GM18517 (cell line): Measurements from ENCODE around the gene UTP18.
"Not testable (repeated sequence)": the region's sequence is repeated elsewhere in the genome, so short reads cannot be mapped to it uniquely, and the experiment has no call there.

Experiments used
- ATAC-seq: cut with Tn5 transposase; IDR thresholded peaks from one replicate; pipeline ENCODE4 v1.9.1; 2021; ENCODE audit warnings: mild to moderate bottlenecking, moderate library complexity; ENCODE audit not compliant: unreplicated experiment

UTP18 gene

GRCh38 chr17:51258756-51259563 is 1.4 kb upstream of the UTP18 start:
- ATAC-seq: no peak

- peak; percentile 76 for ATAC-seq
Observed at GRCh38 chr17:51259564-51260236, 646 bp upstream of the UTP18 start, which contains the start of gene MBTD1. Gene MBTD1, minus strand, starts transcription at chr17:51260049. Its CDS starts 34,888 bp downstream, at chr17:51225161.

GRCh38 chr17:51261024-51261963 is 948 bp downstream of the UTP18 start:
- no peak for ATAC-seq

- ATAC-seq: no peak
Observed at GRCh38 chr17:51263006-51263405, 2.7 kb downstream of the UTP18 start.

- ATAC-seq: not testable (repeated sequence)
Observed at GRCh38 chr17:51264466-51264865, 4.1 kb downstream of the UTP18 start.

GRCh38 chr17:51269991-51270390 is 9.6 kb downstream of the UTP18 start:
- no peak for ATAC-seq

- no peak for ATAC-seq
Observed at GRCh38 chr17:51270636-51271035, 10.3 kb downstream of the UTP18 start.

GRCh38 chr17:51272812-51273211 is 12.5 kb downstream of the UTP18 start:
- no peak for ATAC-seq

GRCh38 chr17:51275381-51275780 is 15.0 kb downstream of the UTP18 start:
- ATAC-seq: no peak

GRCh38 chr17:51279183-51279582 is 18.8 kb downstream of the UTP18 start:
- ATAC-seq: no peak

- ATAC-seq: no peak
Observed at GRCh38 chr17:51287412-51287811, 27.1 kb downstream of the UTP18 start.

GRCh38 chr17:51289696-51290111 is 29.4 kb downstream of the UTP18 start:
- no peak for ATAC-seq

GRCh38 chr17:51294338-51294737 is 34.0 kb downstream of the UTP18 start:
- ATAC-seq: not testable (repeated sequence)

GRCh38 chr17:51298508-51299371 is 38.4 kb downstream of the UTP18 start:
- ATAC-seq: no peak

- ATAC-seq: no peak
Observed at GRCh38 chr17:51299859-51300258, 39.5 kb downstream of the UTP18 start.

- ATAC-seq: no peak
Observed at GRCh38 chr17:51305182-51305581, 44.8 kb downstream of the UTP18 start.

GRCh38 chr17:51312003-51312402 is 51.7 kb downstream of the UTP18 start:
- ATAC-seq: not testable (repeated sequence)

- ATAC-seq: no peak
Observed at GRCh38 chr17:51319186-51319585, 58.8 kb downstream of the UTP18 start.

- no peak for ATAC-seq
Observed at GRCh38 chr17:51322390-51323029, 62.2 kb downstream of the UTP18 start.

- ATAC-seq: no peak
Observed at GRCh38 chr17:51325471-51325870, 65.1 kb downstream of the UTP18 start.
